Colonic mucosa (tissue), 4 donors: ENCODE data around the gene CD40LG. TPM values are rescaled to one million over a fixed set of nuclear protein-coding genes. Genes with fewer than 3 reads are reported as not detected.

Experiments
- DNase-seq: peaks from one replicate; pipeline ENCODE4 v3.0.0-alpha.2; 2020
- H3K27ac ChIP-seq: fragments of 200-600 bp; one replicate; pipeline ENCODE4 v1.8.0; 2021
- H3K27me3 ChIP-seq: fragments of 200-600 bp; one replicate; pipeline ENCODE4 v1.8.0; 2021
- H3K36me3 ChIP-seq: fragments of 200-600 bp; one replicate; pipeline ENCODE4 v1.8.0; 2021
- H3K4me1 ChIP-seq: fragments of 200-600 bp; one replicate; pipeline ENCODE4 v1.8.0; 2021; ENCODE audit warnings: mild to moderate bottlenecking
- H3K4me3 ChIP-seq: fragments of 200-600 bp; one replicate; pipeline ENCODE4 v1.8.0; 2021
- H3K9ac ChIP-seq, 2 donors: one replicate each; pipeline ENCODE4 v1.7.0; 2013; ENCODE audit warnings: control low read depth in 2 of 2, low read depth in 2 of 2, low read length in 2 of 2
- H3K9me3 ChIP-seq: fragments of 200-600 bp; one replicate; pipeline ENCODE4 v1.8.0; 2021
- CTCF ChIP-seq: fragments of 200-600 bp; IDR thresholded peaks from one replicate; pipeline ENCODE4 v1.8.0; 2022; ENCODE audit warnings: antibody characterized with exemption, mild to moderate bottlenecking
- intact Hi-C: fragments of 100-400 bp; cut with DNase I; formaldehyde crosslinking; loops from one replicate; pipeline ENCODE4 v1.14.1; 2022
- total RNA-seq, 2 donors: library from RNA; stranded (reverse); fragmentation: NEBNext Ultra II Directional in 1 of 2; extraction: Animal tissue kit (Norgen Biotek cat#: 25700) in 1 of 2; gene quantifications; one replicate each; pipeline ENCODE4 v1.2.1, GENCODE V29; 2021
- donor health status: healthy.
- donor health status: DM: no; HTN: no; CAD: no.
- donor health status: DM: no; HTN: no; CAD: no.

CD40LG gene
- total RNA-seq, 2 donors from 2014 or later: 0.44 to 0.69 TPM

GRCh38 chrX:136616987-136617685 lies 30.8 kb upstream of the CD40LG start:
- intact Hi-C loops: no loop called here
- no peak overlapping the region for H3K9ac ChIP-seq
- no peak overlapping the region for H3K27ac ChIP-seq
- TF ChIP-seq CTCF: no peak
- no peak for DNase-seq
- no peaks in the 10 kb centered on the region for H3K27me3 ChIP-seq
- no peaks in the 10 kb centered on the region for H3K4me1 ChIP-seq
- no peak overlapping the region for H3K4me3 ChIP-seq
- H3K9me3 ChIP-seq: no peaks in the 10 kb centered on the region
- no peaks in the 10 kb centered on the region for H3K36me3 ChIP-seq

GRCh38 chrX:136619899-136620505 lies 28.0 kb upstream of the CD40LG start:
- H3K9ac ChIP-seq: no peak overlapping the region
- no peaks in the 10 kb centered on the region for H3K4me1 ChIP-seq
- H3K36me3 ChIP-seq: no peaks in the 10 kb centered on the region
- TF ChIP-seq CTCF: no peak
- no peak overlapping the region for H3K4me3 ChIP-seq
- DNase-seq: no peak
- intact Hi-C loops: no loop called here
- no peaks in the 10 kb centered on the region for H3K9me3 ChIP-seq
- H3K27ac ChIP-seq: no peak overlapping the region
- H3K27me3 ChIP-seq: no peaks in the 10 kb centered on the region

- Histone ChIP-seq H3K27me3 (no peaks in the 10 kb centered on the region), H3K4me3 (no peak overlapping the region), H3K9me3 (no peaks in the 10 kb centered on the region), H3K9ac (no peak overlapping the region), H3K36me3 (no peaks in the 10 kb centered on the region), H3K4me1 (no peaks in the 10 kb centered on the region), H3K27ac (no peak overlapping the region)
- intact Hi-C loops: no loop called here
- DNase-seq: no peak
- TF ChIP-seq CTCF: no peak
Measured at GRCh38 chrX:136620780-136621179, 27.2 kb upstream of the CD40LG start.

- Histone ChIP-seq H3K9me3 (no peaks in the 10 kb centered on the region), H3K36me3 (no peaks in the 10 kb centered on the region), H3K4me3 (no peak overlapping the region), H3K4me1 (no peaks in the 10 kb centered on the region), H3K9ac (no peak overlapping the region), H3K27me3 (no peaks in the 10 kb centered on the region), H3K27ac (no peak overlapping the region)
- no peak for DNase-seq
- intact Hi-C loops: no loop called here
- no peak for TF ChIP-seq CTCF
Measured at GRCh38 chrX:136622568-136622967, 25.4 kb upstream of the CD40LG start.

- no peak overlapping the region for H3K4me3 ChIP-seq
- H3K36me3 ChIP-seq: no peaks in the 10 kb centered on the region
- no peaks in the 10 kb centered on the region for H3K9me3 ChIP-seq
- H3K9ac ChIP-seq: no peak overlapping the region
- H3K27ac ChIP-seq: no peak overlapping the region
- H3K4me1 ChIP-seq: no peaks in the 10 kb centered on the region
- intact Hi-C loops: no loop called here
- no peak for DNase-seq
- H3K27me3 ChIP-seq: no peaks in the 10 kb centered on the region
- TF ChIP-seq CTCF: no peak
Measured at GRCh38 chrX:136623396-136623795, 24.6 kb upstream of the CD40LG start.
